Islet precursor cell (in vitro differentiated cells): ENCODE data around the gene HLCS.
A peak's percentile ranks its signal among the peaks of the same experiment; 100 is the strongest.
"Not testable (repeated sequence)": the region's sequence is repeated elsewhere in the genome, so short reads cannot be mapped to it uniquely, and the experiment has no call there.

Source experiments
- DNase-seq: peaks from one replicate; pipeline ENCODE4 v3.0.0-alpha.2; 2018

HLCS gene

GRCh38 chr21:36966066-36966820 lies at the start of gene HLCS:
TSS of gene HLCS (minus strand) at chr21:36966669. CDS start at chr21:36966638, 31 bp downstream.
- DNase-seq = peak; percentile 86

- peak; percentile 95 for DNase-seq
Observed at GRCh38 chr21:37009740-37010341, 43.4 kb upstream of the HLCS start.

- DNase-seq = no peak
Observed at GRCh38 chr21:37008724-37009123, 42.3 kb upstream of the HLCS start.

GRCh38 chr21:37006486-37007291 lies 40.2 kb upstream of the HLCS start, which contains the start of gene RIPPLY3:
TSS of gene RIPPLY3 (plus strand) at chr21:37006702. CDS start at chr21:37006773, 71 bp downstream.
- peak; percentile 65 for DNase-seq

GRCh38 chr21:37005548-37006485 lies 39.3 kb upstream of the HLCS start:
- DNase-seq = peak; percentile 59

- DNase-seq = not testable (repeated sequence)
Observed at GRCh38 chr21:37003917-37004316, 37.4 kb upstream of the HLCS start.

GRCh38 chr21:37002851-37003250 lies 36.4 kb upstream of the HLCS start:
- DNase-seq = not testable (repeated sequence)

GRCh38 chr21:37001441-37001840 lies 35.0 kb upstream of the HLCS start:
- DNase-seq = no peak

GRCh38 chr21:37000381-37000780 lies 33.9 kb upstream of the HLCS start:
- DNase-seq = no peak

GRCh38 chr21:36999131-36999898 lies 32.8 kb upstream of the HLCS start:
- peak; percentile 19 for DNase-seq

GRCh38 chr21:36995285-36995684 lies 28.8 kb upstream of the HLCS start:
- DNase-seq = peak; percentile 14

GRCh38 chr21:36994501-36995158 lies 28.2 kb upstream of the HLCS start:
- DNase-seq = peak; percentile 64

GRCh38 chr21:36992671-36993070 lies 26.2 kb upstream of the HLCS start:
- peak; percentile 64 for DNase-seq

- DNase-seq = no peak
Observed at GRCh38 chr21:36990508-36991205, 24.2 kb upstream of the HLCS start.

GRCh38 chr21:36989699-36990507 lies 23.4 kb upstream of the HLCS start:
- DNase-seq = peak; percentile 95

GRCh38 chr21:36989199-36989698 lies 22.8 kb upstream of the HLCS start:
- DNase-seq = not testable (repeated sequence)

- no peak for DNase-seq
Observed at GRCh38 chr21:36988536-36988935, 22.1 kb upstream of the HLCS start.

GRCh38 chr21:36987845-36988244 lies 21.4 kb upstream of the HLCS start:
- no peak for DNase-seq
